Common myeloid progenitor, CD34-positive (primary cell): ENCODE data around the gene CSMD2.

Experiments
- CTCF ChIA-PET: fragments of 350-600 bp; sonication (Branson Sonifier 250); formaldehyde crosslinking; loops from one replicate; lab custom pipeline; 2021; ENCODE audit warnings: antibody characterized with exemption; lab: Charles Lee
- POLR2A ChIA-PET: fragments of 350-600 bp; sonication (Branson Sonifier 250); formaldehyde crosslinking; loops from one replicate; lab custom pipeline; 2021; ENCODE audit warnings: antibody characterized with exemption; lab: Charles Lee
- DNase-seq, 3 donors: peaks; one replicate each; pipeline versions ENCODE4 v3.0.0 to v3.0.0-alpha.2; 2013
- H3K27ac ChIP-seq, 2 experiments: 1 replicate in 1 of 2; 2 replicates in 1 of 2; pipeline ENCODE4 v1.7.0; 2013; ENCODE audit warnings: inconsistent platforms in 2 of 2, low read length in 2 of 2, mild to moderate bottlenecking in 2 of 2, low read depth in 1 of 2, moderate library complexity in 1 of 2; ENCODE audit not compliant: severe bottlenecking in 2 of 2, insufficient read depth in 1 of 2, poor library complexity in 1 of 2
- H3K27me3 ChIP-seq, 5 experiments: replicated peaks in 2 of 5; 1 replicate in 3 of 5; 2 replicates in 2 of 5; pipeline versions ENCODE4 v1.6.1 to v1.7.0; 2013; ENCODE audit warnings: low read length in 4 of 5, mild to moderate bottlenecking in 2 of 5, moderate library complexity in 2 of 5, inconsistent platforms in 1 of 5; ENCODE audit not compliant: insufficient read depth in 5 of 5, control insufficient read depth in 4 of 5
- H3K36me3 ChIP-seq, 4 experiments: 1 replicate in 2 of 4; 2 replicates in 2 of 4; pipeline versions ENCODE4 v1.6.1 to v1.7.0; 2013; ENCODE audit warnings: low read length in 3 of 4, control low read depth in 1 of 4, mild to moderate bottlenecking in 1 of 4; ENCODE audit not compliant: control insufficient read depth in 4 of 4, insufficient read depth in 4 of 4
- H3K4me1 ChIP-seq, 4 experiments: 1 replicate in 3 of 4; 2 replicates in 1 of 4; pipeline versions ENCODE4 v1.6.1 to v1.7.1; 2013; ENCODE audit warnings: low read length in 3 of 4, mild to moderate bottlenecking in 3 of 4, control low read depth in 1 of 4, inconsistent platforms in 1 of 4, moderate library complexity in 1 of 4; ENCODE audit not compliant: control insufficient read depth in 4 of 4, insufficient read depth in 4 of 4; ENCODE audit errors: control extremely low read depth in 1 of 4
- H3K4me3 ChIP-seq, 7 experiments: 1 replicate in 4 of 7; 2 replicates in 3 of 7; pipeline versions ENCODE4 v1.5.1 to v1.7.0; 2013; ENCODE audit warnings: mild to moderate bottlenecking in 7 of 7, low read length in 6 of 7, moderate library complexity in 6 of 7, inconsistent platforms in 2 of 7, low read depth in 2 of 7, control low read depth in 1 of 7; ENCODE audit not compliant: insufficient read depth in 4 of 7, control insufficient read depth in 1 of 7; ENCODE audit errors: extremely low read depth in 1 of 7
- H3K9me3 ChIP-seq, 5 experiments: 1 replicate in 4 of 5; 2 replicates in 1 of 5; pipeline versions ENCODE4 v1.6.1 to v1.7.1; 2013; ENCODE audit warnings: low read length in 4 of 5, mild to moderate bottlenecking in 2 of 5, inconsistent platforms in 1 of 5, low read depth in 1 of 5, moderate library complexity in 1 of 5; ENCODE audit not compliant: control insufficient read depth in 4 of 5, insufficient read depth in 2 of 5; ENCODE audit errors: control extremely low read depth in 1 of 5
- WGBS: methylation state at CpG from one replicate; pipeline ENCODE4 v1.1.5; 2013; ENCODE audit not compliant: insufficient coverage; 5-methylcytosine and 5-hydroxymethylcytosine counted together

The CSMD2 gene

DNA sequence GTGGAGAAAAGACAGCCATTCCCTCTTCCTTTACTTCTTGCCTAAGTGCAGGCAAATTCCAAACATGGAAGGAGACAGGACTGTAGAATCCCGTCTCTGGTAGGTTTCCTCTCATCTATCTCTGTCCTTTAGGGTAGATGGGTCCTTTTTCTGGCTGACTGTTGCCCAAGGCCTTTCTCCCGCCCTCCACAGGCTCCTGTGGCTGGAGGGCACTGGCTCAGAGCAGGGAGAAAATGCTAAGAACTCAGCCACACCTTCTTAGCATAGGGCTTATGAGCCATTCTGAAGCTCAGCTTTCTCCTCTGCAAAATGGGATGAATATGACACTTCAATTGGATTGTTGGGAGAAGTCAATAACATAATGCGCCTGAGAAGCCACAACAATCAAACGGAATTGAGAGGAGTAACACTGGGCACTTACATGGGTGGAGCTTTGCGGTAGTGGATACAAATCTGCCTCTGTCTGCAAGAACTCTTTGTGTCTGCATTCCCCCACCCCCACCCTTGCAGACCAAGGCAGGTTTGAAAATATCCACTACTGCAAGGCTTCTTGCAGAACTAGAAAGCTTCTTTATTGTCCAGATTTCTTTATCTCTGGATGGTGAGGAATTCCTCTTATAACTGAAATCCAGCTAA, 94.7 kb downstream of the CSMD2 start:
- Histone ChIP-seq H3K27me3 (peaks cover 0 to 15% (median 0%) of the 10 kb centered on the region in 5 experiments), H3K9me3 (peaks cover 0 to 5% (median 0%) of the 10 kb centered on the region in 5 experiments), H3K4me1 (no peaks in the 10 kb centered on the region), H3K36me3 (no peaks in the 10 kb centered on the region), H3K27ac (no peak overlapping the region), H3K4me3 (no peak overlapping the region)
- POLR2A ChIA-PET = no interaction called here
- DNase-seq = no peak
- WGBS = 89% methylated on average over 4 of the region's 5 CpGs
- CTCF ChIA-PET = no interaction called here

DNA sequence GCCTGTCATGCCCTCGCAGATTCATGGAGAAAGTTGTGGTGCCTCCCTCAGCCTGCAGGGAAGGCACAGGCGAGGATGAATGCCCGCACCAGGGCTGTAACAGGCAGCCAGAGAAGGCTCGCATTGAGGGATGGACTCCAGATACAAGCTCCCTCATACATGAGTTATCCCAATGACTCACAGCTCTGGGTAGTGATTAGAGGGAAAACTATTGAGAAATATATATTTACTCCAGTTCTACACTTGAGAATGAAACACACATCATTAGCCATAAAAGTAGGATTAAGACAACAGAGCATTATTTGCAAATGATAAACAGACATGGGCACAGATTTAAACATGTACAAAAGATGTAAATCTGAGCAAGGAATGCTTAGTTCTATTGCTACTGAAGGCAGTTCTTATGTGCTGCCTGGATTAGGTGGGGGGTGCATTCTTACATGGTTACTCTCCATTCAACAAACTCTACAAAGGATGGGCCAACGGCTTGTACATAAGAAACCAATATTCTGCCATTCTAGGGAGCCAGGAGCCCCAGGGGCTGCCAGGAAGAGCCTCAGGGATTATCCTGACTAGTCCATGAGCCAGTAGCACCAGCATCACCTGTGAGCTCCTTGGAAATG, 97.9 kb downstream of the CSMD2 start:
- 85% methylated on average over 4 of the region's 5 CpGs for WGBS
- H3K27ac ChIP-seq = no peak overlapping the region

DNA sequence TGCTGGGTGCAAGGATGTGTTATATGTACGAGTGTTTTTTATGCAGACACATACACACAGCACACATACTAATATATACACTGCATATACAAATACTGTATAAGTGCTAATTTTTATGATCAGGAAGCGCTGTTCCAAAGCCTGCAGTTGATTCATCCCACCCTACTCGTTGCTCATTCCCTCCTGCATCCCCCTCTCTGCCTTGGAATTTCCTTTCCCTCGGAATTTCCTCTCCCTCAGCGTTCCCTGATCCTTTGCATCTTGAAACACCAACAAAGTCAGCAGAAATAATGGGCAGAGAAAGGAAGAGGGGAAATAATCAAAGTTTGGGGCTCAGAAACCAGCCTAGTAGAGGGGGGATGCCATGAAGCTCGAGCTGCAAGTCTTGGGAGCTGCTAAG, 98.9 kb downstream of the CSMD2 start:
- H3K4me3 ChIP-seq = no peak overlapping the region
- ChIA-PET CTCF (no interaction called here), POLR2A (no interaction called here)
- no peaks in the 10 kb centered on the region for H3K36me3 ChIP-seq
- peaks cover 0 to 15% (median 0%) of the 10 kb centered on the region in 5 experiments for H3K27me3 ChIP-seq
- WGBS = no CpG with 5 or more reads among the region's 6 CpGs
- no peaks in the 10 kb centered on the region for H3K4me1 ChIP-seq
- peaks cover 0 to 5% (median 0%) of the 10 kb centered on the region in 5 experiments for H3K9me3 ChIP-seq
- DNase-seq = no peak
- no peak overlapping the region for H3K27ac ChIP-seq

More for the DNA sequence above, 97.9 kb downstream of the CSMD2 start:
- Histone ChIP-seq H3K9me3 (peaks cover 0 to 5% (median 0%) of the 10 kb centered on the region in 5 experiments), H3K36me3 (no peaks in the 10 kb centered on the region), H3K27me3 (peaks cover 0 to 15% (median 0%) of the 10 kb centered on the region in 5 experiments), H3K4me1 (no peaks in the 10 kb centered on the region), H3K4me3 (no peak overlapping the region)
- DNase-seq = no peak
- CTCF ChIA-PET = no interaction called here
- POLR2A ChIA-PET = no interaction called here

DNA sequence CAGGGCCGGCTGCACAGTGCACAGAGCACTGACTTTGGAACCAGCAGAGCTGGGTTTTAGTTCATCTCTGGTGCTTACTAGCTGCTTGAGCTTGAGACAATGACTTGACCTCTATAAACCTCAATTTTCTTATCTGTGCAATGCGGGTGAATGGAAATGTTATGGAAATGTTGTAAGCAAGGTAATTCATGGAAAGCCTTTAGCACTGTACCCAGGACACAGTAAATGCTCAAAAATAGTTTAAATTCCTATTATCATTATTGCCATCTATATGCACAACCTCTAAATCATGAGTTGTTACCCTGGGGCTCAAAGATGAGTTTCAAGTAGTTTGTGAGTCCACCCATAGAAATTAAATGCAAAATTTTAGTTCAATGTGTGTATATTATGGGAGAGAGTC, 99.5 kb downstream of the CSMD2 start:
- Histone ChIP-seq H3K4me1 (no peaks in the 10 kb centered on the region), H3K27me3 (peaks cover 0 to 15% (median 0%) of the 10 kb centered on the region in 5 experiments), H3K9me3 (peaks cover 0 to 5% (median 0%) of the 10 kb centered on the region in 5 experiments), H3K4me3 (no peak overlapping the region), H3K27ac (no peak overlapping the region), H3K36me3 (no peaks in the 10 kb centered on the region)
- 89% methylated on average over 1 of the region's 2 CpGs for WGBS
- ChIA-PET CTCF (no interaction called here), POLR2A (no interaction called here)
- no peak for DNase-seq

DNA sequence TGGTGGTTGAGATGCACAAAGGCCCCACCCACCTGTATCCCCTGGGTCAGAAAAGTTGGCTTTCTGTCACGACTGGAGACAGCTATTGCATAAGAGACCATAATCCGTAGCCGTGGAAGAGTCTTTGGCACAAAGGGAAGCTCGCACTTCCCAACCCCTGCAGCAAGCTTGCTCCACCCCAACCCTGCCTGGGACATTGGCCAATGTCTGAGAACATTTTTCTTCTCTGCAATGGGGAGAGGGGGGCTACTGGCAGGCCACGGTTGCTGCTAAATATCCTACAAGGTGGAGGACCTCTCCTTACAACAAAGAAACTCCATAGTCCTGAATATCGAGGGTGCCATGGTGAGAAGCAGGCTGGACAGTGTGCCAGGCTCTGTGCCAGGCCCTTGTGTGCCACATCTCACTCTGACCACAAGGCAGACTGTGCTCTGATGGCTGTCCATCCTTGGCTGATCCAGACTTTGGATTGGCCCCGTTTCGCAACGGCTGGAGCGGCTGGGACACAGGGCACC, 104.1 kb downstream of the CSMD2 start:
- H3K9me3 ChIP-seq = peaks cover 0 to 3% (median 0%) of the 10 kb centered on the region in 5 experiments
- peaks cover 0 to 15% (median 3%) of the 10 kb centered on the region in 5 experiments for H3K27me3 ChIP-seq
- no peak overlapping the region for H3K4me3 ChIP-seq
- H3K36me3 ChIP-seq = no peaks in the 10 kb centered on the region
- H3K4me1 ChIP-seq = no peaks in the 10 kb centered on the region
- POLR2A ChIA-PET = no interaction called here
- 95% methylated on average over 4 of the region's 10 CpGs for WGBS
- no peak overlapping the region for H3K27ac ChIP-seq
- DNase-seq = no peak
- CTCF ChIA-PET = interaction anchor here (1.3 kb wide), 1 partner anchor 16 kb away, joined by 3 read pairs; no protein-coding TSS in a partner anchor

DNA sequence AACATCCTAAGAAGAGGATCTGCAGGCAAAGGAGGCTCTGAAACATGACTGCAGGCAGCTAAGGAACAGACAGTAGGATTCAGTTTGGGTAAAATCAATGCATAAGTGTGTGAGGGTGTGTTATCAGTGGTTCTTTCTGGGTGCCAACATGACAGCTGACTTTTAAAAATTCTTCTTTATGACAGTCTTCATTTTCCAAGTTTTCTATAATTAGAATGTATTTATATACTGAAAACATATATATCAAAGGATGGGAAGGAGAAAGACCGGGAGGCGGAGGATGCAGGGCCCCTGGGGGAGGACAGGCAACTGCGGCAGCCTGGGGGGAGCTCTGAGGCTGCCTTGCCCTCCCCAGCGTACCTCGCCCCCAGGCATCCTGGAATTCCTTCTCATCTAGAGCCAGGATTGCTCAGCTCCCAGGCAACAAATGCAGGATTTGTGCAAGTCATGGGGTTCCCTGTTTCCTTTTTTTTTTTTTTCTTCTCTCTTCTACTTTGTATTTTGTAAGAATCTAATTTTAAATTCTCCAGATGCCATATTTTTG, 104.8 kb downstream of the CSMD2 start:
- peaks cover 0 to 16% (median 3%) of the 10 kb centered on the region in 5 experiments for H3K27me3 ChIP-seq
- 91% methylated on average over 4 of the region's 5 CpGs for WGBS
- no peaks in the 10 kb centered on the region for H3K4me1 ChIP-seq
- H3K36me3 ChIP-seq = no peaks in the 10 kb centered on the region
- no peak for DNase-seq
- ChIA-PET CTCF (interaction anchor here (1.3 kb wide), 1 partner anchor 15 kb away, joined by 3 read pairs; no protein-coding TSS in a partner anchor), POLR2A (no interaction called here)
- H3K27ac ChIP-seq = no peak overlapping the region
- H3K9me3 ChIP-seq = peaks cover 0 to 3% (median 0%) of the 10 kb centered on the region in 5 experiments
- H3K4me3 ChIP-seq = no peak overlapping the region
